GM12878 (cell line): ENCODE data around the gene USP34. TPM values are rescaled to one million over a fixed set of nuclear protein-coding genes. Genes with fewer than 3 reads are reported as not detected.

Experiments used
- ATAC-seq: fragments of 200-7000 bp; cut with Tn5 transposase; 3 replicates; pipeline ENCODE4 v1.9.1; 2020; ENCODE audit warnings: mild to moderate bottlenecking, moderate library complexity
- BruUV-seq: library from RNA; stranded (reverse); fragments of 400-500 nt; replicated peaks from 2 replicates; lab custom pipeline; 2021; lab: Mats Ljungman, UMichigan
- CTCF ChIA-PET: fragments of 300-600 bp; sonication (Branson Sonifier 250); formaldehyde crosslinking; extraction: SDS; loops from one replicate; lab custom pipeline; 2021; ENCODE audit warnings: inconsistent platforms; lab: Yijun Ruan, JAX
- POLR2A ChIA-PET: fragments of 350-600 bp; formaldehyde crosslinking; extraction: SDS; loops from one replicate; lab custom pipeline; 2021; ENCODE audit warnings: inconsistent platforms; lab: Charles Lee
- RAD21 ChIA-PET: fragments of 300-600 bp; sonication (Branson Sonifier 250); formaldehyde crosslinking; loops from one replicate; lab custom pipeline; 2023; ENCODE audit warnings: antibody characterized with exemption; ENCODE audit not compliant: unreplicated experiment; lab: Charles Lee
- SMC1A ChIA-PET: fragments of 300-600 bp; sonication (Branson Sonifier 250); formaldehyde crosslinking; loops from one replicate; lab custom pipeline; 2023; ENCODE audit not compliant: unreplicated experiment, uncharacterized antibody; lab: Charles Lee
- DNase-seq: peaks from one replicate; pipeline ENCODE4 v3.0.0-alpha.2; 2011; ENCODE audit warnings: low read depth, low spot score
- FAIRE-seq: peaks from 3 replicates; lab custom pipeline; 2011; peaks lifted over from hg19 to GRCh38; lab: Jason Lieb, UNC
- H2AFZ ChIP-seq: 2 replicates; pipeline ENCODE4 v1.6.0; 2011; ENCODE audit warnings: low read depth, low read length, control low read depth; ENCODE audit not compliant: control insufficient read depth
- H3K27ac ChIP-seq: 2 replicates; pipeline ENCODE4 v1.5.1; 2011; ENCODE audit warnings: control low read depth; ENCODE audit not compliant: control insufficient read depth, insufficient read depth
- H3K27me3 ChIP-seq, 2 experiments: replicated peaks in 1 of 2; 2 replicates each; pipeline versions ENCODE4 v1.6.0 to v1.6.1; 2011; ENCODE audit warnings: low read length in 1 of 2; ENCODE audit not compliant: control insufficient read depth in 2 of 2, insufficient read depth in 2 of 2
- H3K36me3 ChIP-seq, 2 experiments: 2 replicates each; pipeline ENCODE4 v1.5.1; 2011; ENCODE audit warnings: low read length in 1 of 2; ENCODE audit not compliant: control insufficient read depth in 2 of 2, insufficient read depth in 2 of 2
- H3K4me1 ChIP-seq: 2 replicates; pipeline ENCODE4 v1.6.1; 2011; ENCODE audit warnings: mild to moderate bottlenecking, low read length, moderate library complexity, mixed read lengths; ENCODE audit not compliant: control insufficient read depth, insufficient read depth
- H3K4me2 ChIP-seq: 2 replicates; pipeline ENCODE4 v1.6.0; 2011; ENCODE audit warnings: control low read depth; ENCODE audit not compliant: control insufficient read depth, insufficient read depth
- H3K4me3 ChIP-seq: fragments of 200-600 bp; sonication (generic); 2 replicates; pipeline ENCODE4 v1.5.1; 2016
- H3K79me2 ChIP-seq: 2 replicates; pipeline ENCODE4 v1.6.0; 2011; ENCODE audit warnings: low read length; ENCODE audit not compliant: control insufficient read depth, insufficient read depth
- H3K9ac ChIP-seq: 2 replicates; pipeline ENCODE4 v1.8.0; 2011; ENCODE audit warnings: low read length, control low read depth, mixed read lengths; ENCODE audit not compliant: control insufficient read depth, insufficient read depth
- H3K9me3 ChIP-seq: replicated peaks from 3 replicates; pipeline ENCODE4 v1.5.1; 2011; ENCODE audit warnings: mild to moderate bottlenecking, low read length; ENCODE audit not compliant: control insufficient read depth, insufficient read depth
- H4K20me1 ChIP-seq: 2 replicates; pipeline ENCODE4 v1.6.0; 2011; ENCODE audit not compliant: control insufficient read depth, insufficient read depth
- BACH1 ChIP-seq: fragments of 450-650 bp; IDR thresholded peaks from 2 replicates; pipeline ENCODE4 v1.6.1; 2017; ENCODE audit warnings: mild to moderate bottlenecking, borderline replicate concordance
- BCLAF1 ChIP-seq: fragments of 450-650 bp; IDR thresholded peaks from 2 replicates; pipeline ENCODE4 v1.6.1; 2017; ENCODE audit warnings: antibody characterized with exemption, mild to moderate bottlenecking, moderate library complexity
- BMI1 ChIP-seq: fragments of 450-650 bp; IDR thresholded peaks from 2 replicates; pipeline ENCODE4 v1.6.1; 2016; ENCODE audit warnings: mild to moderate bottlenecking, moderate library complexity, borderline replicate concordance
- BRCA1 ChIP-seq: IDR thresholded peaks from 2 replicates; pipeline ENCODE4 v1.6.1; 2011; ENCODE audit warnings: low read depth, low read length, improper control_type of control experiment
- ETV6 ChIP-seq, 2 experiments: fragments of 450-650 bp in 1 of 2; IDR thresholded peaks in 1 of 2; conservative IDR thresholded peaks in 1 of 2; 2 replicates each; pipeline ENCODE4 v1.6.1; 2014; ENCODE audit warnings: antibody characterized with exemption in 1 of 2, borderline replicate concordance in 1 of 2, low read depth in 1 of 2, mild to moderate bottlenecking in 1 of 2, moderate library complexity in 1 of 2
- FOS ChIP-seq: IDR thresholded peaks from 3 replicates; pipeline ENCODE4 v1.6.1; 2011; ENCODE audit warnings: borderline replicate concordance; ENCODE audit not compliant: insufficient read length; ENCODE audit errors: extremely low read depth
- GATAD2B ChIP-seq: fragments of 450-650 bp; conservative IDR thresholded peaks from 2 replicates; pipeline ENCODE4 v1.6.1; 2017; ENCODE audit warnings: low read depth, mild to moderate bottlenecking, moderate library complexity
- HCFC1 ChIP-seq: fragments of 150-350 bp; IDR thresholded peaks from 2 replicates; pipeline ENCODE4 v1.6.1; 2014; ENCODE audit warnings: low read length
- IKZF2 ChIP-seq, 2 experiments: fragments of 450-650 bp; IDR thresholded peaks; 2 replicates each; pipeline ENCODE4 v1.6.1; 2017; ENCODE audit warnings: mild to moderate bottlenecking in 2 of 2, moderate library complexity in 2 of 2
- IRF4 ChIP-seq: IDR thresholded peaks from 2 replicates; pipeline ENCODE4 v1.6.1; 2011; ENCODE audit warnings: low read depth, low read length
- NBN ChIP-seq: fragments of 450-650 bp; IDR thresholded peaks from 2 replicates; pipeline ENCODE4 v1.6.1; 2016
- NFYA ChIP-seq: IDR thresholded peaks from 2 replicates; pipeline ENCODE4 v1.6.1; 2011; ENCODE audit warnings: low read depth, mild to moderate bottlenecking, low read length, improper control_type of control experiment, borderline replicate concordance
- PML ChIP-seq: IDR thresholded peaks from 2 replicates; pipeline ENCODE4 v1.6.1; 2012; ENCODE audit warnings: low read length, inconsistent platforms
- SIN3A ChIP-seq: IDR thresholded peaks from 2 replicates; pipeline ENCODE4 v1.6.1; 2012; ENCODE audit warnings: low read depth, low read length, improper control_type of control experiment
- SMC3 ChIP-seq: IDR thresholded peaks from 2 replicates; pipeline ENCODE4 v1.6.1; 2011; ENCODE audit warnings: low read length, improper control_type of control experiment, borderline replicate concordance
- SREBF2 ChIP-seq: IDR thresholded peaks from 2 replicates; pipeline ENCODE4 v1.6.1; 2012; ENCODE audit warnings: mild to moderate bottlenecking, low read length
- SRF ChIP-seq, 2 experiments: IDR thresholded peaks; 2 replicates each; pipeline ENCODE4 v1.6.1; 2011; ENCODE audit warnings: low read depth in 2 of 2, low read length in 2 of 2, mild to moderate bottlenecking in 1 of 2, moderate library complexity in 1 of 2
- STAT1 ChIP-seq: fragments of 450-650 bp; conservative IDR thresholded peaks from 2 replicates; pipeline ENCODE4 v1.6.1; 2014; ENCODE audit warnings: antibody characterized with exemption, mild to moderate bottlenecking
- ZNF384 ChIP-seq: IDR thresholded peaks from 2 replicates; pipeline ENCODE4 v1.6.1; 2012; ENCODE audit warnings: low read depth, mild to moderate bottlenecking, low read length, improper control_type of control experiment, borderline replicate concordance
- WGBS: methylation state at CpG from one replicate; pipeline ENCODE4 v1.1.6; 2016; ENCODE audit warnings: low lambda C conversion rate; ENCODE audit not compliant: insufficient replicate concordance, insufficient coverage; ENCODE audit errors: missing lambda C conversion rate; 5-methylcytosine and 5-hydroxymethylcytosine counted together
- in situ Hi-C: fragments of 300-500 bp; cut with MboI; formaldehyde crosslinking; loops from 9 replicates; pipeline ENCODE4 v1.14.3; 2018; ENCODE audit warnings: mixed read lengths
- intact Hi-C: fragments of 100-400 bp; cut with micrococcal nuclease; formaldehyde crosslinking; loops from one replicate; pipeline ENCODE4 v1.14.2; 2022; ENCODE audit not compliant: unreplicated experiment
- polyA plus RNA-seq, 11 experiments: library from polyadenylated mRNA; depleted of rRNA in 4 of 11; unstranded in 6 of 11; stranded (reverse) in 5 of 11; fragments of >200 nt; fragmentation: Nextera tagmentation in 4 of 11; fragmentation: Illumina TruSeq in 1 of 11; extraction: Ambion mirVana in 4 of 11; extraction: Trizol in 1 of 11; gene quantifications; 1 replicate in 1 of 11; 2 replicates in 10 of 11; pipeline versions ENCODE4 v1.2.1 to v1.2.3, GENCODE V29; 2011 to 2016; ENCODE audit warnings: inconsistent platforms in 2 of 11, missing spikeins in 2 of 11, low read depth in 1 of 11
- total RNA-seq, 4 experiments: library from RNA; depleted of rRNA in 3 of 4; stranded (reverse); fragments of >200 nt in 3 of 4; fragmentation: Illumina TruSeq in 1 of 4; extraction: Trizol in 1 of 4; gene quantifications; 2 replicates each; pipeline versions ENCODE4 v1.2.1 to v1.2.3, GENCODE V29; 2013 to 2021

Gene USP34
- total and polyA plus RNA-seq, 10 of the 15 experiments (the other 5 are each of a cell fraction or from before 2014, with no cell fraction given), result 26.2 to 106 (median 62.1) TPM

- TF ChIP-seq BCLAF1 (no peak), NFYA (no peak), SREBF2 (no peak), IKZF2 (IDR thresholded peaks at IDR 0.05) (no peak)
Measured at GRCh38 chr2:61283443-61284160, 187.3 kb downstream of the USP34 start (continued).

GRCh38 chr2:61282104-61282590, 188.7 kb downstream of the USP34 start:
- DNase-seq, result no peak
- no peaks in the 10 kb centered on the region for H3K4me1 ChIP-seq
- BruUV-seq, result no TSS peak
- RAD21 ChIA-PET, result no interaction called here
- H3K9me3 ChIP-seq, result no peaks in the 10 kb centered on the region
- no peak for ATAC-seq
- in situ Hi-C loops, result no loop called here
- no peak overlapping the region for H3K4me3 ChIP-seq
- no peak overlapping the region for H3K27ac ChIP-seq
- H3K79me2 ChIP-seq, result no peaks in the 10 kb centered on the region
- no peak overlapping the region for H2AFZ ChIP-seq
- WGBS, result 95% methylated on average over 6 of the region's 6 CpGs
- no peak for FAIRE-seq
- no peak overlapping the region for H3K9ac ChIP-seq
- POLR2A ChIA-PET, result no interaction called here
- CTCF ChIA-PET, result no interaction called here
- intact Hi-C loops, result no loop called here
- H3K4me2 ChIP-seq, result no peak overlapping the region
- no peaks in the 10 kb centered on the region for H4K20me1 ChIP-seq
- SMC1A ChIA-PET, result interaction anchor here (1.4 kb wide), 1 partner anchor 16 kb away, joined by 4 read pairs; no protein-coding TSS in a partner anchor
- peaks cover 2 to 10% of the 10 kb centered on the region in 2 experiments; a peak in 3 of 4 replicates for H3K36me3 ChIP-seq
- no peaks in the 10 kb centered on the region for H3K27me3 ChIP-seq
- TF ChIP-seq NBN, result no peak
- TF ChIP-seq STAT1, result no peak
- no peak for TF ChIP-seq IRF4
- no peak for TF ChIP-seq BCLAF1
- TF ChIP-seq PML, result no peak
- no peak for TF ChIP-seq ZNF384
- TF ChIP-seq BACH1, result no peak
- no peak for TF ChIP-seq GATAD2B
- no peak for TF ChIP-seq SRF (IDR thresholded peaks at IDR 0.05; ENCODE audit: low read depth in 2 of 2, low read length in 2 of 2)
- TF ChIP-seq BRCA1, result no peak
- TF ChIP-seq HCFC1, result no peak
- no peak for TF ChIP-seq BMI1
- no peak for TF ChIP-seq ETV6 (conservative IDR thresholded peaks at IDR 0.05 in 1 of 2, IDR thresholded peaks at IDR 0.05 in 1 of 2; ENCODE audit: borderline replicate concordance in 1 of 2, low read depth in 1 of 2)
- no peak for TF ChIP-seq SIN3A
- no peak for TF ChIP-seq SMC3
- TF ChIP-seq FOS, result no peak
